K562 (cell line): Measurements from ENCODE around the gene CCDC27. TPM values are rescaled to one million over a fixed set of nuclear protein-coding genes. Genes with fewer than 3 reads are reported as not detected.

Experiments used
- ATF7 ChIP-seq: fragments of 450-650 bp; IDR thresholded peaks from 2 replicates; pipeline ENCODE4 v1.7.1; 2014; ENCODE audit warnings: mild to moderate bottlenecking, moderate library complexity
- BHLHE40 ChIP-seq: IDR thresholded peaks from 2 replicates; pipeline ENCODE4 v1.6.1; 2011; ENCODE audit warnings: low read length, improper control_type of control experiment
- CBFA2T3 ChIP-seq: fragments of 450-650 bp; IDR thresholded peaks from 2 replicates; pipeline ENCODE4 v1.6.1; 2017
- DIDO1 ChIP-seq: fragments of 450-650 bp; IDR thresholded peaks from 2 replicates; pipeline ENCODE4 v1.6.1; 2016; ENCODE audit warnings: low read depth, missing biosample characterization, missing genetic modification characterization
- DPF2 ChIP-seq: fragments of 450-650 bp; IDR thresholded peaks from 2 replicates; pipeline ENCODE4 v1.6.1; 2016
- HDAC3 ChIP-seq: fragments of 450-650 bp; IDR thresholded peaks from 2 replicates; pipeline ENCODE4 v1.6.1; 2018; ENCODE audit warnings: borderline replicate concordance, mild to moderate bottlenecking, moderate library complexity; ENCODE audit not compliant: partially characterized antibody
- MEF2A ChIP-seq: IDR thresholded peaks from 2 replicates; pipeline ENCODE4 v1.6.1; 2011; ENCODE audit warnings: low read depth, mild to moderate bottlenecking, low read length, moderate library complexity; ENCODE audit not compliant: control insufficient read depth
- NFATC3 ChIP-seq: fragments of 450-650 bp; IDR thresholded peaks from 2 replicates; pipeline ENCODE4 v1.6.1; 2017; ENCODE audit warnings: mild to moderate bottlenecking
- NFRKB ChIP-seq: fragments of 450-650 bp; IDR thresholded peaks from 2 replicates; pipeline ENCODE4 v1.6.1; 2016; ENCODE audit warnings: low read depth
- PML ChIP-seq: IDR thresholded peaks from 2 replicates; pipeline ENCODE4 v1.6.1; 2012; ENCODE audit warnings: low read length, inconsistent platforms
- PTRF ChIP-seq: fragments of 450-650 bp; IDR thresholded peaks from 2 replicates; pipeline ENCODE4 v1.6.1; 2016; ENCODE audit warnings: mild to moderate bottlenecking, missing genetic modification characterization, missing compliant biosample characterization
- RNF2 ChIP-seq: sonication (generic); IDR thresholded peaks from 2 replicates; pipeline ENCODE4 v1.6.1; 2016
- SP2 ChIP-seq: IDR thresholded peaks from 2 replicates; pipeline ENCODE4 v1.6.1; 2011; ENCODE audit warnings: mild to moderate bottlenecking, low read depth, low read length, moderate library complexity; ENCODE audit not compliant: poor library complexity, severe bottlenecking; ENCODE audit errors: extremely low read depth
- TCF3 ChIP-seq: sonication (generic); formaldehyde crosslinking; IDR thresholded peaks from 2 replicates; pipeline ENCODE4 v1.4.0; 2020; ENCODE audit warnings: mild to moderate bottlenecking, missing genetic modification reagents
- ZFPM2 ChIP-seq: fragments of 250-450 bp; sonication (Bioruptor Pico); IDR thresholded peaks from 2 replicates; pipeline ENCODE4 v1.5.1; 2022; ENCODE audit warnings: mild to moderate bottlenecking
- ZNF165 ChIP-seq: fragments of 250-450 bp; sonication (Bioruptor Pico); IDR thresholded peaks from 2 replicates; pipeline ENCODE4 v1.4.0; 2020; ENCODE audit warnings: borderline replicate concordance
- ZNF512 ChIP-seq: IDR thresholded peaks from 2 replicates; pipeline ENCODE4 v1.6.1; 2016; ENCODE audit warnings: missing genetic modification characterization, missing compliant biosample characterization
- ZNF584 ChIP-seq: fragments of 200-800 bp; sonication (Bioruptor generic); IDR thresholded peaks from 2 replicates; pipeline ENCODE4 v1.6.1; 2016; ENCODE audit warnings: low read depth, mild to moderate bottlenecking, missing genetic modification characterization, missing compliant biosample characterization
- polyA plus RNA-seq, 8 experiments: library from polyadenylated mRNA; depleted of rRNA in 4 of 8; stranded (reverse) in 5 of 8; unstranded in 3 of 8; fragments of >200 nt; fragmentation: Nextera tagmentation in 2 of 8; fragmentation: Illumina TruSeq in 1 of 8; extraction: Ambion mirVana in 2 of 8; extraction: Trizol in 1 of 8; gene quantifications; 2 replicates each; pipeline versions ENCODE4 v1.2.1 to v1.2.3, GENCODE V29; 2011 to 2014; ENCODE audit warnings: inconsistent platforms in 1 of 8, missing spikeins in 1 of 8
- total RNA-seq, 7 experiments: library from RNA; depleted of rRNA in 6 of 7; stranded (reverse); fragments of >200 nt in 6 of 7; fragmentation: Illumina TruSeq in 2 of 7; extraction: Trizol in 2 of 7; gene quantifications; 2 replicates each; pipeline versions ENCODE4 v1.2.1 to v1.2.3, GENCODE V29; 2011 to 2021; ENCODE audit warnings: low replicate concordance in 1 of 7
- TF ChIP-seq, protein P1 (sequence below), 2 experiments: fragments of 450-650 bp in 1 of 2; IDR thresholded peaks; 2 replicates each; pipeline ENCODE4 v1.6.1; 2011 to 2017; ENCODE audit warnings: low read depth in 2 of 2, antibody characterized with exemption in 1 of 2, borderline replicate concordance in 1 of 2, low read length in 1 of 2, mild to moderate bottlenecking in 1 of 2, mixed read lengths in 1 of 2; ENCODE audit not compliant: control insufficient read depth in 1 of 2
- TF ChIP-seq, protein P2 (sequence below): fragments of 250-450 bp; sonication (Bioruptor Pico); IDR thresholded peaks from 2 replicates; pipeline ENCODE4 v1.5.0; 2021; ENCODE audit warnings: mild to moderate bottlenecking, borderline replicate concordance
- TF ChIP-seq, protein P3 (sequence below): fragments of 250-450 bp; sonication (Bioruptor Pico); IDR thresholded peaks from 2 replicates; pipeline ENCODE4 v1.8.0; 2021; ENCODE audit warnings: borderline replicate concordance, mild to moderate bottlenecking, moderate library complexity; ENCODE audit not compliant: poor library complexity, severe bottlenecking

The CCDC27 gene
- total and polyA plus RNA-seq, 9 of the 15 experiments (the other 6 are each of a cell fraction or from before 2014, with no cell fraction given): 0.01 to 0.04 TPM; not detected in 7

GRCh38 chr1:3796215-3797061 lies 44.2 kb downstream of the CCDC27 start, which contains the start of gene LRRC47 (continued):
- TF ChIP-seq PML (peak; percentile 61), TCF3 (no peak), ZNF165 (CRISPR knock-in tag) (no peak), BHLHE40 (peak; percentile 82), CBFA2T3 (no peak), RNF2 (no peak; the same call in 1 of the 2 replicates), ZFPM2 (no peak; the same call in 1 of the 2 replicates), ZNF512 (no peak), DIDO1 (peak; percentile 94), ZNF584 (CRISPR knock-in tag) (no peak), DPF2 (peak; percentile 60), NFRKB (peak; percentile 85), MEF2A (0 out of 2 replicates have a peak, but pooled peaks have one; percentile 41), ATF7 (peak; percentile 78), NFATC3 (no peak), SP2 (peak; percentile 100), HDAC3 (no peak), PTRF (tag) (no peak)
- TF ChIP-seq, protein P1, sequence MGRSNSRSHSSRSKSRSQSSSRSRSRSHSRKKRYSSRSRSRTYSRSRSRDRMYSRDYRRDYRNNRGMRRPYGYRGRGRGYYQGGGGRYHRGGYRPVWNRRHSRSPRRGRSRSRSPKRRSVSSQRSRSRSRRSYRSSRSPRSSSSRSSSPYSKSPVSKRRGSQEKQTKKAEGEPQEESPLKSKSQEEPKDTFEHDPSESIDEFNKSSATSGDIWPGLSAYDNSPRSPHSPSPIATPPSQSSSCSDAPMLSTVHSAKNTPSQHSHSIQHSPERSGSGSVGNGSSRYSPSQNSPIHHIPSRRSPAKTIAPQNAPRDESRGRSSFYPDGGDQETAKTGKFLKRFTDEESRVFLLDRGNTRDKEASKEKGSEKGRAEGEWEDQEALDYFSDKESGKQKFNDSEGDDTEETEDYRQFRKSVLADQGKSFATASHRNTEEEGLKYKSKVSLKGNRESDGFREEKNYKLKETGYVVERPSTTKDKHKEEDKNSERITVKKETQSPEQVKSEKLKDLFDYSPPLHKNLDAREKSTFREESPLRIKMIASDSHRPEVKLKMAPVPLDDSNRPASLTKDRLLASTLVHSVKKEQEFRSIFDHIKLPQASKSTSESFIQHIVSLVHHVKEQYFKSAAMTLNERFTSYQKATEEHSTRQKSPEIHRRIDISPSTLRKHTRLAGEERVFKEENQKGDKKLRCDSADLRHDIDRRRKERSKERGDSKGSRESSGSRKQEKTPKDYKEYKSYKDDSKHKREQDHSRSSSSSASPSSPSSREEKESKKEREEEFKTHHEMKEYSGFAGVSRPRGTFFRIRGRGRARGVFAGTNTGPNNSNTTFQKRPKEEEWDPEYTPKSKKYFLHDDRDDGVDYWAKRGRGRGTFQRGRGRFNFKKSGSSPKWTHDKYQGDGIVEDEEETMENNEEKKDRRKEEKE (IDR thresholded peaks at IDR 0.05; ENCODE audit: borderline replicate concordance in 1 of 2, control insufficient read depth in 1 of 2, low read depth in 2 of 2, low read length in 1 of 2): peak in 1 of 2 experiments; percentile 84; a peak in 2 of 4 replicates
- TF ChIP-seq, protein P2, sequence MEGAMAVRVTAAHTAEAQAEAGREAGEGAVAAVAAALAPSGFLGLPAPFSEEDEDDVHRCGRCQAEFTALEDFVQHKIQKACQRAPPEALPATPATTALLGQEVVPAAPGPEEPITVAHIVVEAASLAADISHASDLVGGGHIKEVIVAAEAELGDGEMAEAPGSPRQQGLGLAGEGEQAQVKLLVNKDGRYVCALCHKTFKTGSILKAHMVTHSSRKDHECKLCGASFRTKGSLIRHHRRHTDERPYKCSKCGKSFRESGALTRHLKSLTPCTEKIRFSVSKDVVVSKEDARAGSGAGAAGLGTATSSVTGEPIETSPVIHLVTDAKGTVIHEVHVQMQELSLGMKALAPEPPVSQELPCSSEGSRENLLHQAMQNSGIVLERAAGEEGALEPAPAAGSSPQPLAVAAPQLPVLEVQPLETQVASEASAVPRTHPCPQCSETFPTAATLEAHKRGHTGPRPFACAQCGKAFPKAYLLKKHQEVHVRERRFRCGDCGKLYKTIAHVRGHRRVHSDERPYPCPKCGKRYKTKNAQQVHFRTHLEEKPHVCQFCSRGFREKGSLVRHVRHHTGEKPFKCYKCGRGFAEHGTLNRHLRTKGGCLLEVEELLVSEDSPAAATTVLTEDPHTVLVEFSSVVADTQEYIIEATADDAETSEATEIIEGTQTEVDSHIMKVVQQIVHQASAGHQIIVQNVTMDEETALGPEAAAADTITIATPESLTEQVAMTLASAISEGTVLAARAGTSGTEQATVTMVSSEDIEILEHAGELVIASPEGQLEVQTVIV: no peak
- TF ChIP-seq, protein P3, sequence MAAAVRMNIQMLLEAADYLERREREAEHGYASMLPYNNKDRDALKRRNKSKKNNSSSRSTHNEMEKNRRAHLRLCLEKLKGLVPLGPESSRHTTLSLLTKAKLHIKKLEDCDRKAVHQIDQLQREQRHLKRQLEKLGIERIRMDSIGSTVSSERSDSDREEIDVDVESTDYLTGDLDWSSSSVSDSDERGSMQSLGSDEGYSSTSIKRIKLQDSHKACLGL (CRISPR knock-in tag): no peak
